Muscle layer of duodenum (tissue), 2 donors: Measurements from ENCODE around the gene AGAP9.
"Not testable (repeated sequence)": the region's sequence is repeated elsewhere in the genome, so short reads cannot be mapped to it uniquely, and the experiment has no call there.

Experiments used
- H3K27ac ChIP-seq: one replicate; pipeline ENCODE4 v1.7.0; 2013; ENCODE audit warnings: mild to moderate bottlenecking, low read length
- H3K27me3 ChIP-seq: one replicate; pipeline ENCODE4 v1.7.0; 2013; ENCODE audit warnings: low read depth, mild to moderate bottlenecking, control low read depth, low read length
- H3K36me3 ChIP-seq, 2 donors: one replicate each; pipeline ENCODE4 v1.7.0; 2013; ENCODE audit warnings: low read length in 2 of 2, control low read depth in 1 of 2, mild to moderate bottlenecking in 1 of 2; ENCODE audit not compliant: insufficient read depth in 2 of 2, control insufficient read depth in 1 of 2
- H3K4me1 ChIP-seq, 2 donors: one replicate each; pipeline ENCODE4 v1.7.0; 2013; ENCODE audit warnings: low read length in 2 of 2, mild to moderate bottlenecking in 2 of 2, control low read depth in 1 of 2, moderate library complexity in 1 of 2; ENCODE audit not compliant: insufficient read depth in 2 of 2, control insufficient read depth in 1 of 2
- H3K4me3 ChIP-seq, 2 donors: one replicate each; pipeline ENCODE4 v1.7.0; 2013; ENCODE audit warnings: low read length in 2 of 2, low read depth in 1 of 2, mild to moderate bottlenecking in 1 of 2
- H3K9me3 ChIP-seq, 2 donors: one replicate each; pipeline ENCODE4 v1.7.0; 2013; ENCODE audit warnings: low read length in 2 of 2, control low read depth in 1 of 2, mild to moderate bottlenecking in 1 of 2; ENCODE audit not compliant: control insufficient read depth in 1 of 2
- donor health status: healthy.

Gene AGAP9

GRCh38 chr10:47523475-47523874 is at the start of gene AGAP9:
Gene AGAP9, minus strand, starts transcription at chr10:47523638. Its CDS starts 112 bp downstream, at chr10:47523526.
- H3K4me3 ChIP-seq, H3K27ac ChIP-seq, H3K36me3 ChIP-seq, H3K4me1 ChIP-seq, H3K27me3 ChIP-seq, H3K9me3 ChIP-seq: not testable (repeated sequence)

- not testable (repeated sequence) for H3K36me3 ChIP-seq, H3K27ac ChIP-seq, H3K4me3 ChIP-seq, H3K9me3 ChIP-seq, H3K27me3 ChIP-seq, H3K4me1 ChIP-seq
These were observed 47.9 kb upstream of the AGAP9 start for GRCh38 chr10:47571138-47571912.

GRCh38 chr10:47566757-47567156 is 43.3 kb upstream of the AGAP9 start:
- H3K36me3 ChIP-seq, H3K27me3 ChIP-seq, H3K4me3 ChIP-seq, H3K27ac ChIP-seq, H3K4me1 ChIP-seq, H3K9me3 ChIP-seq: not testable (repeated sequence)

- not testable (repeated sequence) for H3K27ac ChIP-seq, H3K27me3 ChIP-seq, H3K9me3 ChIP-seq, H3K36me3 ChIP-seq, H3K4me3 ChIP-seq, H3K4me1 ChIP-seq
These were observed 42.8 kb upstream of the AGAP9 start for GRCh38 chr10:47566108-47566699.

GRCh38 chr10:47565517-47565920 is 42.1 kb upstream of the AGAP9 start:
- H3K27ac ChIP-seq, H3K4me1 ChIP-seq, H3K9me3 ChIP-seq, H3K4me3 ChIP-seq, H3K36me3 ChIP-seq, H3K27me3 ChIP-seq: not testable (repeated sequence)

GRCh38 chr10:47564953-47565352 is 41.5 kb upstream of the AGAP9 start:
- not testable (repeated sequence) for H3K27me3 ChIP-seq, H3K36me3 ChIP-seq, H3K27ac ChIP-seq, H3K4me3 ChIP-seq, H3K9me3 ChIP-seq, H3K4me1 ChIP-seq

GRCh38 chr10:47564318-47564717 is 40.9 kb upstream of the AGAP9 start:
- not testable (repeated sequence) for H3K4me1 ChIP-seq, H3K27ac ChIP-seq, H3K9me3 ChIP-seq, H3K4me3 ChIP-seq, H3K36me3 ChIP-seq, H3K27me3 ChIP-seq

GRCh38 chr10:47560452-47560851 is 37.0 kb upstream of the AGAP9 start:
- H3K4me3 ChIP-seq, H3K9me3 ChIP-seq, H3K27ac ChIP-seq, H3K4me1 ChIP-seq, H3K27me3 ChIP-seq, H3K36me3 ChIP-seq: not testable (repeated sequence)

- H3K4me3 ChIP-seq, H3K4me1 ChIP-seq, H3K27ac ChIP-seq, H3K9me3 ChIP-seq, H3K27me3 ChIP-seq, H3K36me3 ChIP-seq: not testable (repeated sequence)
These were observed 36.4 kb upstream of the AGAP9 start for GRCh38 chr10:47559718-47560308.

GRCh38 chr10:47558109-47558508 is 34.7 kb upstream of the AGAP9 start:
- H3K9me3 ChIP-seq, H3K4me3 ChIP-seq, H3K27ac ChIP-seq, H3K36me3 ChIP-seq, H3K27me3 ChIP-seq, H3K4me1 ChIP-seq: not testable (repeated sequence)

- H3K4me3 ChIP-seq, H3K27me3 ChIP-seq, H3K9me3 ChIP-seq, H3K36me3 ChIP-seq, H3K27ac ChIP-seq, H3K4me1 ChIP-seq: not testable (repeated sequence)
These were observed 34.2 kb upstream of the AGAP9 start for GRCh38 chr10:47557616-47558015.

- H3K27ac ChIP-seq, H3K4me1 ChIP-seq: not testable (repeated sequence)
These were observed 31.9 kb upstream of the AGAP9 start for GRCh38 chr10:47555334-47555733.

More at GRCh38 chr10:47555334-47555733, 31.9 kb upstream of the AGAP9 start:
- not testable (repeated sequence) for H3K27me3 ChIP-seq, H3K9me3 ChIP-seq, H3K4me3 ChIP-seq, H3K36me3 ChIP-seq
